Measurements from ENCODE around the gene POU3F1. TPM values are rescaled to one million over a fixed set of nuclear protein-coding genes. Genes with fewer than 3 reads are reported as not detected.
A peak's percentile ranks its signal among the peaks of the same experiment; 100 is the strongest.

POU3F1 gene
- total RNA-seq, 4 donors from 2014 or later, result 0.19 TPM; not detected in 3

DNA sequence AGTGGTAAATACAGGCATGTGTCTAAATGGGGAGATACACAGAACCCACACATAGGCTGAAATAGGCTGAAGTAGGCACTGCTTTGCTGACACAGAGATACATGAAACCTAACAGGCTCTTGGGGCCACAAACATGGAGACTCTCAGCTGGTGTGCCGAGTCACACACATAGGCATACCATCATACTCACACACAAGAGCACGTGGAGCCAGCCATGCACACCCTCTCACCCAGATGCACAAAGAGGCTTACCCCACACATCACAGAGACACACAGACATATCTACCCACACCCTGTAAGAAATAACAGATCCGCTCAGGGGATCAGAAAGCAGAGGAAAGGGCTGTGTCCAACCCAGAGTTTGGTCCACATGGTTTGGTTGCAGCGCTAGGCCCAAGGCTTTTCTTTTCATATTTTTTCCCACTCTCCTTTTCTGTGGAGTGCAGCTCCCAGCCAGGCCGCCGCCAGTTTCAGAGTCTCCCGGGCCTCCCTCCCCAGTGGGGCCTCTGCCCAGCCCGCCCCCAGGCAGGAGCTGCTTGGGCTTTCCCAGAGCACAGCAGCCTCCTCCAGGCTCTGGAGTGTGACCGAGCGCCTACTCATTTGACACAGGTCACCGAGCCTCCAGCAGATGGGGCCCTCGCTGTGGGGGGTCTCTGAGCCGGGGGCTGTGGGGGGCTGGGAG is 3.9 kb upstream of the POU3F1 start:
- no peak for ATAC-seq (ENCODE audit: low FRiP score)
- no peak for DNase-seq (ENCODE audit: low spot score)
- TF ChIP-seq, protein P1, sequence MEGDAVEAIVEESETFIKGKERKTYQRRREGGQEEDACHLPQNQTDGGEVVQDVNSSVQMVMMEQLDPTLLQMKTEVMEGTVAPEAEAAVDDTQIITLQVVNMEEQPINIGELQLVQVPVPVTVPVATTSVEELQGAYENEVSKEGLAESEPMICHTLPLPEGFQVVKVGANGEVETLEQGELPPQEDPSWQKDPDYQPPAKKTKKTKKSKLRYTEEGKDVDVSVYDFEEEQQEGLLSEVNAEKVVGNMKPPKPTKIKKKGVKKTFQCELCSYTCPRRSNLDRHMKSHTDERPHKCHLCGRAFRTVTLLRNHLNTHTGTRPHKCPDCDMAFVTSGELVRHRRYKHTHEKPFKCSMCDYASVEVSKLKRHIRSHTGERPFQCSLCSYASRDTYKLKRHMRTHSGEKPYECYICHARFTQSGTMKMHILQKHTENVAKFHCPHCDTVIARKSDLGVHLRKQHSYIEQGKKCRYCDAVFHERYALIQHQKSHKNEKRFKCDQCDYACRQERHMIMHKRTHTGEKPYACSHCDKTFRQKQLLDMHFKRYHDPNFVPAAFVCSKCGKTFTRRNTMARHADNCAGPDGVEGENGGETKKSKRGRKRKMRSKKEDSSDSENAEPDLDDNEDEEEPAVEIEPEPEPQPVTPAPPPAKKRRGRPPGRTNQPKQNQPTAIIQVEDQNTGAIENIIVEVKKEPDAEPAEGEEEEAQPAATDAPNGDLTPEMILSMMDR (IDR thresholded peaks at IDR 0.05), result no peak

DNA sequence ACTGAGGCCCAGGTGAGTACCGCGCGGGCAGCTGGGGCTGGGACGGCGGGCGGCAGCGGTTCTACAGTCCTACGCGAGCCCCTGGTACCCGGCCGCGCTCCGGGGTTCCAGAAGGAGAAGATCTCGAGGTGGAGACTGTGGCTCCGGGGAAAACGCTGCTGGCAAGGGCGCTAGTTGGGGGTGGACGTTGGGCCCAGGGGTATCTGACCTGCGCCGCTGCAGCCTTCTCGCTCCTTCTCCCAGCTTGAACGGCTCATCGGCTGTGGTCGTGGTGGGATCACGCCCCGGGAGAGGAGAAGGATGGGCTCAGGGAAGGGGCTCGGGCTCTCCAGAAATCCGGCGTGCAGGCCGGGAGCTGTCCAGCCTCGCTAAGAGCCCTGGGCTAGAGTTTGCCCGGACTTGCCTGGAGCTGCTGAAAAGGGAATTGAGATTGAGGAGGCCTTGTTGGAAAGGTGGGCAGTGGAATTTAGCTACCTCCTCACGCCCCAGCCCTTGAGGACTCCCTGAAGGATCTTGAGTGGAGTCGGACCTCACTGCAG is 1.1 kb upstream of the POU3F1 start:
- TF ChIP-seq, protein P1 (IDR thresholded peaks at IDR 0.05), result no peak
- DNase-seq (ENCODE audit: low spot score), result no peak
- ATAC-seq (ENCODE audit: low FRiP score), result no peak

DNA sequence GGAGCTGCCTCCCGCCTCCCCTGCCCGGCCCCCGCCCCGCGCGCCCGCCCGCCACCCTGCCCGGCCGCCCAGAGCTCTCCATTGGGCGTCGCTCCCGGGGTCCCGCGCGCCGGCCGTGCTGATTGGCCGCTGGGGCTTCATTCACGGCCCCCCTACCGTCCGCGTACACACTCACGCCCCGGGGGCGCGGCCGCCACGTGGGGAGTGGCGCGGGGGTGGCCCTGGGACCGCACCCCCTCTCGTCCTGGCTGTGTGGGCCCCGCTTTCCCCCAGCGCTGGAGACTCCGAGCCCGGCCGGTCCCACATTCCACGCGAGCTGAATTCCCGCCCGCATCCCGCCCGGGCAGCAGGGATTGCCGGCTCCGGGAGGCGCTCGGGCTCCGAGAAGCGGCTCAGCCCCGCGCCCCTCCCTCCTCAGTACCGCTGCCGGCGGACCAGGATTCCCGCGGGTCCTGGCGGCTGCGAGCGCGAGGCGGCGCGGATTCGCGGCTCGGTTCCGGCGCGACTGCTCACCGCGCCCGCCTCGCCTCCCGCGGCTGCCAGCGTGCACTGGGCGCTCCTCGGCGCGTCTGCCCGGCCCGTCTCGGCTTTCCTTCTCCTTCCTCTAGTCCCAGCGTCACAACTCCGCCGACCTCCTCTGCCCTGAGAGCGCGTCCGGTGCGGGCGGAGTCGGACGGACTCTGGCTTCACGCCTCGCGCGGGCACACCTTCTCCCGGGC is 450 bp upstream of the POU3F1 start:
- DNase-seq (ENCODE audit: low spot score) (peak; percentile 63), ATAC-seq (ENCODE audit: low FRiP score) (peak; percentile 89)
- TF ChIP-seq, protein P1 (IDR thresholded peaks at IDR 0.05), result no peak

DNA sequence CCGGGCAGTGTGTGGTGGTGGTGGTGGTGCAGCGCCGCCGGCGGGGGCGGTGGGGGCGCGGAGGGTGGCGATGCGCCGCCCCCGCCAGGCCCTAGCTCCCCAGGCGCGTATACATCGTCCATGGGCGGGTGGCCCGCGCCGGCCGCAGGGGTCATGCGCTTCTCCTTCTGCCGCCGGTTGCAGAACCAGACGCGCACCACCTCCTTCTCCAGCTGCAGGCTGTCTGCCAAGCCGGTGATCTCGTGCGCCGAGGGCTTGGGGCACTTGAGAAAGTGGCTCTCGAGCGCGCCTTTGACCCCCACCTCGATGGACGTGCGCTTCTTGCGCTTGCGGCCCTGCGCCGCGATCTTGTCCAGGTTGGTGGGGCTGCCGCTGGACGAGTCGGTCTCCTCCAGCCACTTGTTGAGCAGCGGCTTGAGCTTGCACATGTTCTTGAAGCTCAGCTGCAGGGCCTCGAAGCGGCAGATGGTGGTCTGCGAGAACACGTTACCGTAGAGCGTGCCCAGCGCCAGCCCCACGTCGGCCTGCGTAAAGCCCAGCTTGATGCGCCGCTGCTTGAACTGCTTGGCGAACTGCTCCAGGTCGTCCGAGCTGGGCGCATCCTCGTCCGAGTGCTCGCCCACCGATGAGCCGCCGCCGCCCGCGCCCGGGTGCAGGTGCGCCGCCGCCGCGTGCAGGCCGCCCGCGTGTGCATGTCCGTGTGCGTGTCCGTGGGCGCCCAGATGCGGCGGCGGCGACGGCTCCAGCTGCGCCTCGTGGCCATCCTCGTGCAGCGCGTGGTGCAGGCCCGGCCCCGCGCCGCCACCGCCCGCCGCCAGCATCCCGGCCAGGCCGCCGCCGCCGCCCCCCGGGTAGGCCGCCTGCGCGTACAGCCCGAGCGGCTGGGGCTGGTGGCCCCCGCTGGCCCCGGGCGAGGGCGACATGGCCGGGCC is 926 bp downstream of the POU3F1 start:
- TF ChIP-seq, protein P1 (IDR thresholded peaks at IDR 0.05), result no peak
- no peak for DNase-seq (ENCODE audit: low spot score)
- no peak for ATAC-seq (ENCODE audit: low FRiP score)

DNA sequence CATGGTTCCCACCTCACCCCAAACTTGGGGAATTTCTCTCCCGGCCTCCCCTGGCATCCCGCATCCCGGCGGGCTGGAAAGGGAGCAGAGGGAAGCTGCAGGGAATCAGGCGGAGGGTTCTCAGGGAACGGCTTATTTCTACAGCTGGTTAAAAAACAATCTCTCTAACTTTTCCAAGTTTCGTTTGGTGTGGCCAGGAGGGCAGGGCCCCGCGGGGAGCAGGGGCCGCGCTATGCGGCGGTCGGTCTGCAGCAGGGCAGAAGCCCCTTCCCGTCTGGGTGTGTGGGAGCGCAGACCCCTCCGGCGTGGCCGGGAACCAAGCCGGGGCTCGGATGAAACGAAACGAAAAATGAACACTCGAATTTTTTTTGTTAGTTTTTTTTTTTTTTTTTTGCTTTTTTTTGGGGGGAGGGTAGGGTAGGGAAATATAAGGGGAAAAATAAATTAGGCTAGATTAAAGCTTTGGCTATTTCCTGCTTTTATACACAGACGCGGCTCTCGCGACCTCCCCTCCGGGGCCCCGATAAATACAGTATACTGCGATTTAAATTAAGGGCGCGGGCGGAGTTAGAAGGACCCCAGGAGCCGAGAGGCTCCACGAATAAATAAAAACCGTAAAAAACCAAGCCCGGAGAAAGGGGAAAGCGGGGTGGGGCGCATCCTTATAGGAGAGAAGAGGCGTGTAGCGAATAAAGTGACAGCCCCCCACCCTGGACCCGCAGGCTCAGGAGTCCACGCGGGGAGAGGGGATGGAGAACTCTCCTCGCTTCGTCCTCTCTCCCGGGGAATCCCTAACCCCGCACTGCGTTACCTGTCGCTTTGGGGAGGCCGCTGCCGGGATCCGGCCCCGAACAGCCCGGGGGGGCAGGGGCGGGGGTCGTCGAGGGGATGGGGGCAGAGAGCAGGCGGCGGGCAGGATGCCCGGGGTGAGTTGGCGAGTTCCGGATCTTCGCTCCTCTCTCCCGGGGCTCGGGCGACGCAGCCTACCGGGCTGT is 2.1 kb downstream of the POU3F1 start:
- ATAC-seq (ENCODE audit: low FRiP score) (no peak), DNase-seq (ENCODE audit: low spot score) (no peak)
- TF ChIP-seq, protein P1 (IDR thresholded peaks at IDR 0.05), result no peak

Data from omental fat pad (tissue), 4 donors.